Measurements from ENCODE around the gene TNNI2. TPM values are rescaled to one million over a fixed set of nuclear protein-coding genes. Genes with fewer than 3 reads are reported as not detected.

The TNNI2 gene
- total RNA-seq, 1 experiment from 2014 or later, result 0.46 TPM

DNA sequence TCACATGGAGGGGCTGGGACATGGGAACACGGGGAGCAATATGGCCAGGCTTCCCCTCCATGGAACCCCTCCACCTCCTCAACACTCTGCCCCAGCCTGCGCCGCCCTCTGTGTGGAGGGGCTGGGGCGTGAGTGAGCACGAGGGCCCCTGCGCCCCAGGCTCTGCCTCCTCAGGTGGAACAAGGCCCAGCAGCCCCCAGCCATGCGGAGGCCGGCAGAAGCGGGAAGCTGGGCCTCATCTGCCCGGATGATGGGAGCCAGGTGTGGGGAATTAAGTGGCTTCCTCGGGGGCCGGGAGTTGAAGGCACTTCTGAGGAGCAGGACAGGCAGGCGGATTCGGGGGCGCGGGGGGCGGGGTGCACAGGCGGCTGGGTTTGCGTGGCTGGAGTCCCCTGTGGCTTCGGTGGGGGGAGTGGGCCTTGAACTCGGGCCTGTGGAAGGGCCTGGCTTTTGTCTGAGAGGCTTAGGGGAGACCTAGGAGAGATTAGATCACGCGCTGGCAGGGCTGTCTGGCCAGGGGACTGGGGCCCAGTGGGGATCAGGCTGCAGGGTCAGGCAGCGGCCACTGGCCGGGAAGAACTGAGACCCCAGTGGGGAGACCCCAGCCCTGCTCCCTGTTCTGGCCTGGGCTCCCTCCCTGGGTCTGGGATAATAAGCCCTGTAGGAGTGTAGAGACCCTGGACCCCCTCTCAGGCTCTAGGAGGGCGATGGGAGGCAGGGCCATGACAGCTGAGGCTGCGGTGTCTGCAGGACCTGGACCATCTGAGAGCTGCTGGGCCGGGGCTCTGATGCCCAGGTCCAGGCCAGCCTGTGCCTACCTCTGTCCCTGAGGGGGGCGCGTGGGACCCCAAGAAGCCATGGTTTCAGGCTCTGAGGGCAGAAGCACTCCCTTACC is 39.6 kb downstream of the TNNI2 start:
- Histone ChIP-seq H3K4me1 (ENCODE audit: control insufficient read depth, insufficient read depth, low read length) (peaks cover 26% of the 10 kb centered on the region), H3K27me3 (ENCODE audit: control insufficient read depth, insufficient read depth, low read length) (no peaks in the 10 kb centered on the region), H3K9me3 (ENCODE audit: control insufficient read depth, insufficient read depth, low read depth, low read length) (no peaks in the 10 kb centered on the region), H3K36me3 (ENCODE audit: control insufficient read depth, insufficient read depth, low read length) (no peaks in the 10 kb centered on the region), H3K4me3 (ENCODE audit: low read depth in 2 of 2, low read length in 2 of 2) (no peak overlapping the region), H3K27ac (ENCODE audit: low read length) (no peak overlapping the region)
- in situ Hi-C loops (cut with HindIII; ENCODE audit: low pct_unique_long_range_greater_than_20kb, low sequenced_read_pairs) (no loop called here), intact Hi-C loops (cut with micrococcal nuclease; ENCODE audit: unreplicated experiment) (no loop called here)
- no peak for TF ChIP-seq TCF7L2 (IDR thresholded peaks at IDR 0.05; ENCODE audit: low read depth, low read length)
- TF ChIP-seq, protein P1, sequence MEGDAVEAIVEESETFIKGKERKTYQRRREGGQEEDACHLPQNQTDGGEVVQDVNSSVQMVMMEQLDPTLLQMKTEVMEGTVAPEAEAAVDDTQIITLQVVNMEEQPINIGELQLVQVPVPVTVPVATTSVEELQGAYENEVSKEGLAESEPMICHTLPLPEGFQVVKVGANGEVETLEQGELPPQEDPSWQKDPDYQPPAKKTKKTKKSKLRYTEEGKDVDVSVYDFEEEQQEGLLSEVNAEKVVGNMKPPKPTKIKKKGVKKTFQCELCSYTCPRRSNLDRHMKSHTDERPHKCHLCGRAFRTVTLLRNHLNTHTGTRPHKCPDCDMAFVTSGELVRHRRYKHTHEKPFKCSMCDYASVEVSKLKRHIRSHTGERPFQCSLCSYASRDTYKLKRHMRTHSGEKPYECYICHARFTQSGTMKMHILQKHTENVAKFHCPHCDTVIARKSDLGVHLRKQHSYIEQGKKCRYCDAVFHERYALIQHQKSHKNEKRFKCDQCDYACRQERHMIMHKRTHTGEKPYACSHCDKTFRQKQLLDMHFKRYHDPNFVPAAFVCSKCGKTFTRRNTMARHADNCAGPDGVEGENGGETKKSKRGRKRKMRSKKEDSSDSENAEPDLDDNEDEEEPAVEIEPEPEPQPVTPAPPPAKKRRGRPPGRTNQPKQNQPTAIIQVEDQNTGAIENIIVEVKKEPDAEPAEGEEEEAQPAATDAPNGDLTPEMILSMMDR (IDR thresholded peaks at IDR 0.05), result no peak
- TF ChIP-seq SIN3A (IDR thresholded peaks at IDR 0.05; ENCODE audit: borderline replicate concordance, insufficient read depth, low read depth, low read length), result no peak
- no peak for TF ChIP-seq POLR2AphosphoS5 (IDR thresholded peaks at IDR 0.05; ENCODE audit: low read depth, low read length)
- TF ChIP-seq, protein P2, sequence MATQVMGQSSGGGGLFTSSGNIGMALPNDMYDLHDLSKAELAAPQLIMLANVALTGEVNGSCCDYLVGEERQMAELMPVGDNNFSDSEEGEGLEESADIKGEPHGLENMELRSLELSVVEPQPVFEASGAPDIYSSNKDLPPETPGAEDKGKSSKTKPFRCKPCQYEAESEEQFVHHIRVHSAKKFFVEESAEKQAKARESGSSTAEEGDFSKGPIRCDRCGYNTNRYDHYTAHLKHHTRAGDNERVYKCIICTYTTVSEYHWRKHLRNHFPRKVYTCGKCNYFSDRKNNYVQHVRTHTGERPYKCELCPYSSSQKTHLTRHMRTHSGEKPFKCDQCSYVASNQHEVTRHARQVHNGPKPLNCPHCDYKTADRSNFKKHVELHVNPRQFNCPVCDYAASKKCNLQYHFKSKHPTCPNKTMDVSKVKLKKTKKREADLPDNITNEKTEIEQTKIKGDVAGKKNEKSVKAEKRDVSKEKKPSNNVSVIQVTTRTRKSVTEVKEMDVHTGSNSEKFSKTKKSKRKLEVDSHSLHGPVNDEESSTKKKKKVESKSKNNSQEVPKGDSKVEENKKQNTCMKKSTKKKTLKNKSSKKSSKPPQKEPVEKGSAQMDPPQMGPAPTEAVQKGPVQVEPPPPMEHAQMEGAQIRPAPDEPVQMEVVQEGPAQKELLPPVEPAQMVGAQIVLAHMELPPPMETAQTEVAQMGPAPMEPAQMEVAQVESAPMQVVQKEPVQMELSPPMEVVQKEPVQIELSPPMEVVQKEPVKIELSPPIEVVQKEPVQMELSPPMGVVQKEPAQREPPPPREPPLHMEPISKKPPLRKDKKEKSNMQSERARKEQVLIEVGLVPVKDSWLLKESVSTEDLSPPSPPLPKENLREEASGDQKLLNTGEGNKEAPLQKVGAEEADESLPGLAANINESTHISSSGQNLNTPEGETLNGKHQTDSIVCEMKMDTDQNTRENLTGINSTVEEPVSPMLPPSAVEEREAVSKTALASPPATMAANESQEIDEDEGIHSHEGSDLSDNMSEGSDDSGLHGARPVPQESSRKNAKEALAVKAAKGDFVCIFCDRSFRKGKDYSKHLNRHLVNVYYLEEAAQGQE (IDR thresholded peaks at IDR 0.05; ENCODE audit: insufficient read depth in 1 of 2, low read depth in 2 of 2, low read length in 1 of 2), result no peak
- CTCF ChIA-PET, result no interaction called here
- no TSS peak for BruUV-seq (replicated peaks)
- DNase-seq (ENCODE audit: low read depth, low spot score) (no peak), ATAC-seq (no peak)
- POLR2A ChIA-PET, result no interaction called here

DNA sequence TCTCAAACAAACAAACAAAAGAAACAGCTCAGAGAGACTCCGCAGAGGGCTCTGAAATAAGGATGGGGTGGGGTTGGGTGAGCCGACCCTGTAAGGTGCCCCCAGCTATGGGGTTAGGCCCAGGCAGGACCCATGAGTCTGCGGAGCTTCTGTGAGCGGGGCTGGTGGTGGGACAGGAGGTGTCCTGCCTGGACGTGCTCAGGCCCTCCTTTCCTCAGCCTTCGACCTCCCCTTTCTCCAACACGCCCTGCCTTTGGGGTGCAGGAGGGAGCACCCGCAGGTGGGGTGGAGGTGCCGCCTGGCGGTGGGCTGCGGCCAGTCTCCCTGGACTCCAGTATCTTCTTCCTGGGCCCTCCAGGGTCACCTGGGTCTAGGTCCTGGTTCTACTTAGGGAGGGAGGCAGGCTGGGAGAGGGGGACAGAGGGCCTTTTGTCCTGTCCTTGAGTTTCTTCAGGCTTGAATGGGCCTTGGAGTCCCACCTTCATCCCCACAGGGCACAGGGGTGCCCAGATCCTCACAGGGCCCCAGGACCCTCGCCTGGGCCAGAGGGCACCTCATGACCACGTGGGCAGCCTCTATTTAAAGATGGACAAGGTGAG is 40.7 kb downstream of the TNNI2 start:
- Histone ChIP-seq H3K27ac (ENCODE audit: low read length) (no peak overlapping the region), H3K36me3 (ENCODE audit: control insufficient read depth, insufficient read depth, low read length) (no peaks in the 10 kb centered on the region), H3K27me3 (ENCODE audit: control insufficient read depth, insufficient read depth, low read length) (no peaks in the 10 kb centered on the region), H3K4me1 (ENCODE audit: control insufficient read depth, insufficient read depth, low read length) (peaks cover 20% of the 10 kb centered on the region), H3K9me3 (ENCODE audit: control insufficient read depth, insufficient read depth, low read depth, low read length) (no peaks in the 10 kb centered on the region), H3K4me3 (ENCODE audit: low read depth in 2 of 2, low read length in 2 of 2) (no peak overlapping the region)
- BruUV-seq (replicated peaks), result no TSS peak
- DNase-seq (ENCODE audit: low read depth, low spot score) (no peak), ATAC-seq (no peak)
- TF ChIP-seq, protein P1 (IDR thresholded peaks at IDR 0.05), result no peak
- TF ChIP-seq POLR2AphosphoS5 (IDR thresholded peaks at IDR 0.05; ENCODE audit: low read depth, low read length), result no peak
- TF ChIP-seq, protein P2 (IDR thresholded peaks at IDR 0.05; ENCODE audit: insufficient read depth in 1 of 2, low read depth in 2 of 2, low read length in 1 of 2), result no peak
- TF ChIP-seq TCF7L2 (IDR thresholded peaks at IDR 0.05; ENCODE audit: low read depth, low read length), result no peak
- no peak for TF ChIP-seq SIN3A (IDR thresholded peaks at IDR 0.05; ENCODE audit: borderline replicate concordance, insufficient read depth, low read depth, low read length)
- ChIA-PET CTCF (no interaction called here), POLR2A (no interaction called here)
- intact Hi-C loops (cut with micrococcal nuclease; ENCODE audit: unreplicated experiment) (no loop called here), in situ Hi-C loops (cut with HindIII; ENCODE audit: low pct_unique_long_range_greater_than_20kb, low sequenced_read_pairs) (no loop called here)
